Gastroesophageal sphincter (tissue), 3 donors: ENCODE measurements around the gene AGPAT4.

ENCODE experiments used
- EP300 ChIP-seq: sonication (generic); formaldehyde crosslinking; IDR thresholded peaks from one replicate; pipeline ENCODE4 v1.6.1; 2017; ENCODE audit warnings: antibody characterized with exemption, mild to moderate bottlenecking
- POLR2A ChIP-seq, 2 donors: fragments of 450-650 bp; IDR thresholded peaks; one replicate each; pipeline ENCODE4 v1.6.1; 2017; ENCODE audit warnings: antibody characterized with exemption in 2 of 2, mild to moderate bottlenecking in 2 of 2, moderate library complexity in 1 of 2
- POLR2AphosphoS5 ChIP-seq: sonication (generic); formaldehyde crosslinking; IDR thresholded peaks from one replicate; pipeline ENCODE4 v1.6.1; 2017; ENCODE audit warnings: antibody characterized with exemption
- TF ChIP-seq, protein P1 (sequence below), 4 experiments: fragments of 200-600 bp in 2 of 4; fragments of 450-650 bp in 2 of 4; sonication (generic) in 1 of 4; IDR thresholded peaks; one replicate each; pipeline ENCODE4 v1.5.1; 2017 to 2019; ENCODE audit warnings: antibody characterized with exemption in 4 of 4, mild to moderate bottlenecking in 2 of 4, moderate library complexity in 2 of 4

GRCh38 chr6:161095916-161096315, 177.9 kb downstream of the AGPAT4 start:
- TF ChIP-seq, protein P1, sequence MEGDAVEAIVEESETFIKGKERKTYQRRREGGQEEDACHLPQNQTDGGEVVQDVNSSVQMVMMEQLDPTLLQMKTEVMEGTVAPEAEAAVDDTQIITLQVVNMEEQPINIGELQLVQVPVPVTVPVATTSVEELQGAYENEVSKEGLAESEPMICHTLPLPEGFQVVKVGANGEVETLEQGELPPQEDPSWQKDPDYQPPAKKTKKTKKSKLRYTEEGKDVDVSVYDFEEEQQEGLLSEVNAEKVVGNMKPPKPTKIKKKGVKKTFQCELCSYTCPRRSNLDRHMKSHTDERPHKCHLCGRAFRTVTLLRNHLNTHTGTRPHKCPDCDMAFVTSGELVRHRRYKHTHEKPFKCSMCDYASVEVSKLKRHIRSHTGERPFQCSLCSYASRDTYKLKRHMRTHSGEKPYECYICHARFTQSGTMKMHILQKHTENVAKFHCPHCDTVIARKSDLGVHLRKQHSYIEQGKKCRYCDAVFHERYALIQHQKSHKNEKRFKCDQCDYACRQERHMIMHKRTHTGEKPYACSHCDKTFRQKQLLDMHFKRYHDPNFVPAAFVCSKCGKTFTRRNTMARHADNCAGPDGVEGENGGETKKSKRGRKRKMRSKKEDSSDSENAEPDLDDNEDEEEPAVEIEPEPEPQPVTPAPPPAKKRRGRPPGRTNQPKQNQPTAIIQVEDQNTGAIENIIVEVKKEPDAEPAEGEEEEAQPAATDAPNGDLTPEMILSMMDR (IDR thresholded peaks at IDR 0.05) = no peak
- no peak for TF ChIP-seq EP300
- TF ChIP-seq POLR2A (IDR thresholded peaks at IDR 0.05) = no peak
- no peak for TF ChIP-seq POLR2AphosphoS5
